GM18499 (cell line): ENCODE measurements around the gene MSH5.
"Not testable (repeated sequence)": the region's sequence is repeated elsewhere in the genome, so short reads cannot be mapped to it uniquely, and the experiment has no call there.

Experiments
- ATAC-seq: cut with Tn5 transposase; IDR thresholded peaks from one replicate; pipeline ENCODE4 v1.9.1; 2021; ENCODE audit warnings: moderate number of reproducible peaks; ENCODE audit not compliant: insufficient read depth, unreplicated experiment

Gene MSH5

DNA sequence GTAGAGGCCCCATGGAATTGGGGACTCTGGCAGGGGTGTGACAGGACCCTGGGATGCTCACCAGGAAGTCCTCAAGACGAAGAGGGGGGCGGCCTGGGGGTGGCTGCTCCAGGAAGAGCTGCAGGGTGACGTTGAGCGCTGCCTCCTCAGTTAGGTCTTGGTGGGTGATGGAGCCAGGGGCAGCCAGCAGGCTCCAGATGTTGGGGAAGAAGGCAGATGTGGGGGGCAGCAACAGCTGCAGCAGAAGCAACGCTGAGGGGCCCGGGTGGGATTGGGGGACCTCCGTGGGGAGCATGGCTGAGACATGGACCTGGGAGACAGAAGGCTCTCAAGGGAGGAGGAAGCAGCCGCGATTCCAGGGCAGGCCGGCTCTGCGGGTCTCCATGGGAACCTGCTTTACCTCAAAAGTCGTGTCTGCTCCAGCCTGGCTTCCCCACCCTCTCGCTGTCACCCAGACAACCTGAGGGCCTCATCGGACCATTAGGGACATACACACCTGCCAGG is 36.7 kb downstream of the MSH5 start:
- ATAC-seq = no peak

DNA sequence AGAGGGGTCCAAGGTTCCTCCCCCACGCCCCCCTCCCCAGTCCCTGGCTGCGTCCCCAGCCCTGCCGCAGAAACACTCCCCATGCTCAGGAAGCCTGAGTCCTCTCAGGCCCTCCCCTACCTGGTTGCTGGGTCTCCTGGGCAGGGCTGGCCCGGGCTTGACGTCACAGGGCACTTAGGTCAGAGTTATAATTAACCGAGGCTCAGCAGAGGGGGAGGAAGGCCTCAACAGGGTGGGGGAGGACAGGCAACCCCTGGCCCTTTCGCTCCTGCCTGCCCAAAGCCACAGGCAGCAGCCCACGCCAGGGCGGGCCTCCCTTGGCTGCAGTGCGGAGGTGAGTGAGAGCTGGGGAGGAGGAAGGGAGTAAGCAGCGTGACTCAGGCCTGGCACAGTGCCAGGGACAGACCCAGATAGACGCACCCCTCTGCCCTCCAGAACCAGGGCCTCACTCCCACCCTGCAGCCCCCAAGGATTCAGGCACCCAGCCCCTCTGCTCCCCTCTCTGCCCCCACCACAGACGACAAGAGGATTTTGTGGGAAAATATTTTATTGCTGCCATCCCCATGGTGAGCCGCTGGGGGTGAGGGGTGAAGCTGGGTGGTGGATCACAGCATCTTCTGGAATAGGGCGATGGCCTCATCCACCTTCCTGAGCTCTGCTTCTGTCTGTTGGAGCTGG is 37.3 kb downstream of the MSH5 start, which contains the start of gene VWA7:
TSS of gene VWA7 (minus strand) at position 340 of the 678 bp plus-strand sequence. CDS start 549 bp downstream, outside the sequence.
- ATAC-seq = no peak

DNA sequence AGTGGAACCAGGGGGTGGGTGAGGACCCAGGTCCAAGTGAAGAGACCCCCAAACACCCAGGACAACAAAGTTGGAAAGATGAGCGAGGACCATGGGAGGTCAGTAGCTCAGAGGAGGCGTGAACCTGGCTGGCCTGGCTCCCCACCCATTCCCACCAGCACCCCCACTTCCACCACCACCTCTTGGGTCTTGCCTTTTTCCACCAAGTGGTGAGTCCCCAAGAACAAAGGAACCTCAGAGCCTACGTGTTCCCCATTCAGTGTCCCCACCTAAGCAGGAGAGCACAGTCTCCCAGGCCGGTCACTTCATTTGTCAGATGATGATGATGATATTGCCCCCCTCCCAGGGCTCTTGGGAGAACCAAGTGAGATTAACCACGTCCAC is 37.9 kb downstream of the MSH5 start:
- ATAC-seq = no peak

DNA sequence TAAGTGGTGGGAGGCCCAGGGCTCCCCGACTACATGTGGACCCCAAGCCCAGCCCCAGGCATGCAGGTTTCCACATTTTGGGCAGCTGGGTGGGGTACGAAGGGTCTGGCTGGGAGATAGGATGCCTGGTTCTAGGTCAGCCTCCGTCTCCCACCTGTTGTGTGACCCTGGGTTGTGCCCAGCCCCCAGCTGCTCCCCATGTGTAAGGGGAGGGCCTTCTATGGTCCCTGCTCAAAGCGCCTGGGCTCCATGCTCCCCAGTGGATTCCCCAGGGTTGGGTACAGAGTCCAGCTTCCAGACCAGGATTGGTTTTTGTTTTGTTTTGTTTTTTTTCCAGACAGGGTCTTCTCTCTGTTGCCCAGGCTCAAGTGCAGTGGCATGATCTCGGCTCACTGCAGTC is 38.4 kb downstream of the MSH5 start:
- no peak for ATAC-seq

DNA sequence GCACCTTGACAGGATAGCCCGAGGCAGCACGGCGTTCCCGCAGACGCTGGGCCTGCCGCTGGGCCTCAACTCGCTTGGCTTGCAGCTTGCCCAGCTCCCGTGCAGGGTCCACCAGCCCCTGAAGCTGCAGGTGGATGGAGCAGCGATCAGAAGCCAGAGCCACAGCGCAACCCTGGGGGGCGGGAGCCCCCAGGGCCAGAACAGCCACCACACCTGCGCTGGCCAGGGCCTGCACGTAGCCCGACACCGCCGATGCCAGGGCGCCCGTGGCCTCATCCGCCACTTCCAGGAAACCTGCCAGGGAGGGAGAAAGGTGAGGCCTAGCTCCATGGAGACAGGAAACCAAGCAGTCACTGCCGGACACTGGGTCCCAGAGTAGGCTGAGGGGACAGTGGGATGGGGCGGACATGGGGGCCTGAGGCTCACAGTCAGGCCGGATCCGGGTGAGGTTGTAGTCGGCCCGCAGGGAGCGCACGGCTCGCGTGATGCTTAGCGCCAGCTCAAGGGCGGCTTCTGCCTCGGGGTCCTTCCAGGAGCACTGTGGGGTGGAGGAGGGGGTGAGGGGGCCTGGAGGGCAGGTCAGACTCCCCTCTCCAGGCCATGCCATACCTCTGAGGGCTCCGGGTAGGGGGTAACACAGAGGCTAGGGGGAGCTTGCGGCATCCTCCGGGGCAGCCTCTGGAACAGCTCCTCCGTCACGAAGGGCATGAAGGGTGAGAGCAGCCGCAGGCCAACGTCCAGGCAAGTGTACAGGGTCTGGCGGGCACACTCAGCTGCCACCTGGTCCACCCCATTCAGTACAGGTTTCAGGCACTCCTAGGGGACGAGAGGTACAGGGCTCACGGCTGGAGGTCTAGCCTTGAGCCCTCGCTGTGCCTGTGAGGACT is 39.4 kb downstream of the MSH5 start:
- ATAC-seq = no peak

DNA sequence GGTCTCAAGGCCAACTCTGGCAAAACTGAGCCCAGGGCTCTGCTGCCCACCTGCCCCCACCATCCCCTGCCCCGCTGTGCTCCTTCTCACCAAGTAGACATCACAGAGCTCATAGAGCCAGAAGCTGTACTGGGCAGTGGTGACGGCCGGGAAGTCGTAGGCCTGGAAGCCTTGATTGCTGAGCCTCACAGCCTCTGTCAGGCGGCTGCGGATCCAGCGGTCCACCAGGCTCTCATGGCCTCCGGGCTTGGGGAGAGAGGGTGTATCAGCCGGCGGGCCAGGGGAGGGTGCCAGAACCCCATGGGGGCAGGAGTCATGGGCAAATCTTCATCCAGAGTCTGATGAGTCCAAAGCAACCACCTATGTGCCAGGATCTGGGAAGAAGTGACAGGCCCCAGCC is 40.1 kb downstream of the MSH5 start:
- no peak for ATAC-seq

DNA sequence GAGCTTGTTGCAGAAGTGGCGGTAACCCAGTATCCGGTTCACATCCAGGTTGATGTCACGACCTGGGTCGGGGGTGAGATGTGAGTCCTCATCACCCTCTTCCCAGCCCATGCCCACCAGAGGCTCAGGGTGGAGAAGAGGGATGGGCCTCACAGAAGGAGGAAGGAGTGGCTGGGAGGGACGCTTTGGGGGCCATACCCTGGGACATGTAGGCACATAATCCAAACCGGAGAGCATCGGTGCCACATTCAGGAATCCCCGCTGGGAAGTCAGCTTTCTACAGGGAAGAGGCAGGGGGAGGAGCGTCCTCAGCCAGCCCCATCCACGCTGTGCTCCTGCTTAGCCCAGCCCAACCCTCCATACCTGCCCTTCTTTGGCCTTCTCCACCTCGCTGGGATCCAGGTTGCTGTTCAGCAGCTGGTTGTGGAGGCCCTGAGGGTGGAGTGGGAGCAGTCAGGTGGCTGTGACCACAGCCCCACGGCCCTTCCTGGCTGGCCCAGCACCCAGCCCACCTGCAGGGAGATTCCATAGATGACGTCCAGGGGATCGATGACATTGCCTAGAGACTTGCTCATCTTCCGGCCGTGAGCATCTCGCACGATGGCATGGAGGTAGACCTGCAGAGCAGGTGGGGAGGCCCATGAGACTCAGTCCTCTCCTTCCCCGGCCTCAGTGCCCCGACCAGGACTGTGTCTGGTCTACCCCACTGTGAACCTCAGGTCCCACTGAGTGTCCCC is 40.9 kb downstream of the MSH5 start:
- ATAC-seq = no peak

DNA sequence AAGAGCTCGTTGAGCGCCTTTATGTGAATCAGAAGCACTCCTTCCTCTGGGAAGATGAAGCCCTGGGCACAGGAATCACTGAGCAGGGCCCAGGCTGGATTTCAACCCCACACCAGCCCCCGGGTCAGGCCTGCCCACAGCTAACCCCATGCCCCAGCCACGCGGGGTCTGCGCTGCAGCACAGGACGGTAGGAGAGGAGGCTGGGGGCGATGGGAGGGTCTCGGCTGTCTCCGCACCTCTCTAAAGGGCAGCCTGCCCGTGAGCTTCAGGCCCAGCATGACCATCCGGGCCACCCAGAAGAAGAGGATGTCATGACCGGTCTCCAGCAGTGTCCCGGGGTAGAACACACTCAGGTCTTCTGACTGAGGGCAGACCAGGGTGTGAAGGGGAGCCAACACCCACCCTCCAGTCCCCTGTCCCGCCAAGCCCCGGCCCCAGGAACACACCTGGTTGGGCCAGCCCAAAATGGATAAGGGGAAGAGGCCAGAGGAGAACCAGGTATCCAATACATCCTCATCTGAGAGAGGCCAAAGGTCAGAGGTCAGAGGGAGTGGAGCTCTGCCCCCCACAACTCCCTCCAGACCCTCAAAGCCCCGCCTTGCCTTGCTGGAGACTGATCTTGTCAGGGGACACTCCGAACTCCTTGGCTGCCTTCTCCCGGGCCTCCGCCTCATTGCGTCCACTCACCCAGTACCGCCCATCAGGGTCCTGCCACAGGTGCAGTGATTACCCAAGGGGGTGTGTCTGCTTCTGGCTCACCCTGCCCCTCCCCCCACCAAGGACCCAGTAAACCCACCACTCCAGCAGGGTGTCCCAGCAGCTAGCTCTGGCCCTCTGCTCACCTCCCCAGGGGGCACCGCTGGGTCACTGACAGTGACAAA is 41.7 kb downstream of the MSH5 start:
- no peak for ATAC-seq

DNA sequence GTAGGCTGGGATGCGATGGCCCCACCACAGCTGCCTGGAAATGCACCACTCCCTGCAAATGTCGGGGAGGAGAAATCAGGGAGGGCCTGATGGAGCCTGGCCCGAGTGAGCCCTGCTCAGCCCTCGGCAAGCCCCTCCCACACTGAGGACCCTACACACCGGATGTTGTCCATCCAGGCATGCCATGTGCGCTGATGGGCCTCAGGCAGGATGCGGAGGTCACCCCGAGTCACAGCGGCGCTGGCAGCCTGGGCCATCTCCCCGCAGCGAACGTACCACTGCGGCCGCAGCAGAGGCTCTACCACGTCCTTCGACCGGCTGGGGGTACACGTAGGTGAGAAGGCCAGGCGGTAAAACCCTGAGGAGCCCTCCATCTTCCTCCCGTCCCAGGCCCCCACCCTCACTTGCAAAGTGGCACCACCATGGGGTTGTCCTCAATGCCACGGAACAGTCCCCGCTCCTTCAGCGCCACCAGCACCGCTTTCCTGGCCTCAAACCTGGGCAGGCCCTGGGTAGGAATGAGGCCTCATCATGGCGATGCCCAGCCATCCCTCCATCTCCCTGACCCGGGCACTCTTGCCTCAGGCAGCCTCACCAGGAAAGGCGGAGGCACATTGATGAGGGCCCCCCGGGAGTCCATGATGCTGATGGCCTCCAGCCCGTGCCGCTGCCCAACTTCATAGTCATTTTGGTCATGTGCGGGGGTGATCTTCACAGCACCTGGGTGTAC is 42.5 kb downstream of the MSH5 start:
- ATAC-seq = no peak

DNA sequence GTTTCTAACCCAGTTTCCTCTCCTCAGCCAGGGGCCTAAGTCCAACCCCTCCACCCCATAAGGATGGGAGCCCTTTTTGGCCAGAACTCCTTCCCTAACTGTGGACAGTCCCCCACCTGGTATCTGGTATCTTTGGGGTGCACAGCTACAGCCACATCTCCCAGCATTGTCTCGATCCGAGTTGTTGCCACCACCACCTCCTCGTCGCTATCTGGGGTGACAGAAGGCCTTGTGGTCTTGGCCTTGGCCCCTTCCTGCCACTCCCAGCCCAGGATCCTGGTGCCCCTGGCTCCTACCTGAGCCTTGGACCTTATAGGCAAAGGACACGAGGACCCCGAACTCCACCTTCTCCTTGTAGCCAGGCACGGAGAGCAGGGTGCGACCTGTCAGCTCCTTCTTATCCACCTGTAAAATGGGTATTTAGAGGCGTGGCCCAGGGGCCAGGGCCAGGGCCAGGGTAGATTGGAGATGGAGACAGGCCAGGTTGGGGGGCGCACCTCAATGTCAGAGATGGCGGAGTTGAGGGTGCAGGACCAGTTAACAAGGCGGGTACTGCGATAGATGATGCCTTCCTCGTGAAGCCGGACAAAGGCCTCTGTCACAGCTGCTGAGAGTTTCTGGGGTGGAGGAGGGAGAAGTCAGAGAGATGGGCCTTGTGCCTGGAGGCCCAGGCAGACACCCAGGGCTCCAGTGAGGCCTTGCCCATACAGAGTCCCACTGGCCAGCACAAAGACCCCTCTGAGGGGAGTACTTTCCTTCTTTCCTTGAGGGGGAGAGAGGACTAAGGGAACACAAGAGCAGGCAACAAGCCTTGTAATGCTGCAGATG is 44.5 kb downstream of the MSH5 start:
- ATAC-seq = no peak

DNA sequence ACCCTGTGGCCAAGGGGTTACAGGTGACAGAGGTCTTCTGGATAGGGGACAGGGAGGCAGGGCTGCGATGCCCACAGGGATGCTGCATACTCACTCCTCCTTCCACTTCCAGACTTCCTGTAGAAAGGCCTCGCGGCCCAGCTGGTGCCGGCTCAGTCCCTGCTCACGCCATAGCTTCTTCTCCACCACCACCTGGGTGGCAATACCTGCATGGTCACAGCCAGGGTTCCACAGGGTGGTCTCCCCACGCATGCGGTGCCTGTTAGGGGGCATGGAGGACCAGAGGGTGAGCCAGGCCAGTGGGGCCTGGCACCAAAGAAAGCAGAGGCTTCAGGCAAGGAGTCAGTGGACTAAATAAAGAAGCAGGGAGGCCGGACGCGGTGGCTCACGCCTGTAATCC is 45.7 kb downstream of the MSH5 start:
- no peak for ATAC-seq

DNA sequence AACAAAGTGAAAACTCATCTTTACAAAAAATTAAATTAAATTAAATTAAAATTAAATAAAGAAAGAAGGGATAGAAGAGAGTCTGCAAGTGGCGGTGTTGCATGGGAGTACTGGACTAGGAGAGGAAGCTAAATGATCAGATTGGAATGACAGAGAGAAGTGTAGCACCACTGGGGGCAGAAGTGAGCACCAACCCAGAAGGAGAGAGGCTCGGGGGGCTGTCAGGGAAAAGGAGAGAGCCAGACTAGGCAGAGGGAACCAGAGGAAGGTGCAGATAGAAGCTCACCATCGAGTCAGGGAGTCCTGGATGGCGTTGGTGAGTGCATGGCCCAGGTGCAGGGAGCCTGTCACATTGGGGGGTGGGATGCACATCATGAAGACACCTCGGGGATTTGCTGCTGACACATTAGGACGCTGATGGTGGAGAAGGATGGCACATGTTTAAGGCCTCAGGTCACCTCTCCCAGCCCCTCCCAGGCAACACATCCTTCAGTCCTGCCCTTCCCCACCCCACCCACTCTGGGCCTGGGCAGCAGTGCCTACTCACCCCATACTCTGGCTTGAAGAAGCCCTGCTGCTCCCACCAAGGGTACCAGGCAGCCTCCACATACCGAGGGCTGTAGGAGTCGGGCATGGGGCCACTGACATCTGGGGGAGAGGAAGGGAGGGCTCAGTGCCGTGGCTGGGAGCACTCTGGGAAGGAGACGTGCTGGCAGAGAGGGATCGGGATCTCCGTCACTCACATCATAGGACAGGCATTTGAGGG is 51.7 kb downstream of the MSH5 start:
- ATAC-seq = no peak

DNA sequence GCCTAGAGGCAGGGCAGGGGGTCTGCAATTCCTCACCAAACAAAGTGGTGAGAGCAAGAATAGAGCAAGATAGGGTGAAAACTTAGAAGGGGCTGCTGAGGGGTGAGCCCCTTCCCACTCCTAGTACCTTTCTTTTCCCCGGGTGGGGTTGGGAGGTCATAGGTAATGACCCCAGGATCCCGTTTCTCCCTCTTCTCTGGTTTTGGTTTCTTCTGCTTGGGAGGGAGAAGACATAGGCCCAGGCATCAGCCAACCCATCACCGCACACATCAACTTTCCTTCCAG is 52.2 kb downstream of the MSH5 start:
- ATAC-seq = no peak

DNA sequence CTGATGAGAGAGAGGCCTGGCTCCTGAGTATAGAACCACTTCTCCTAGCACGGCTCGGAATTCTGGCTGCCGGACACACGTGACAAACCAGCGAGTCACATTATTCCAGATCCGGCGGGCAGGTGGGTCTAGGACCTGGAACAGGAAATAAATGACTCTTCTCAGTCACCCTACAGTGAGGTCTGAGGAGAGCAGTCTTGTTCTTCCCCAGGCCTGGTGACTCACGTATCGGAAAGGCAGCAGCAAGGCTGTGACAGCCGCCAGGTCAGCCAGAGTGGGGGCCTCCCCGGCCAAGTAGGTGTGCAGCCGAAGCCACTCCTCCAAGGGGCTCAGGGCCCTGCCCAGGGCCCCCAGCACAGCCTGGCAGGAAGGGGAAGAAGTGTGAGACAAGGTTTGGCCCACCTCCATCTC is 53.0 kb downstream of the MSH5 start:
- ATAC-seq = no peak

DNA sequence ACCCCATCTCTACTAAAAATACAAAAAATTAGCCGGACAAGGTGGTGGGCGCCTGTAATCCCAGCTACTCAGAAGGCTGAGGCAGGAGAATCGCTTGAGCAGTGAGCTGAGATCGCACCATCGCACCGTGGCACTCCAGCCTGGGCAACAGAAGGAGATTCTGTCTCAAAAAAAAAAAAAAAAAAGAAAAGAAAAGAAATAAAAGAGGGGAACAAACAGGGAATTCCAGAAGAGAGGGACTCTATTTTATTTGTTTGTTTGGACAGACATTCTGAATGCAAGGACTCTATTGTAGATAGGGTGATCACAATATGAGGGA is 54.1 kb downstream of the MSH5 start:
- not testable (repeated sequence) for ATAC-seq

DNA sequence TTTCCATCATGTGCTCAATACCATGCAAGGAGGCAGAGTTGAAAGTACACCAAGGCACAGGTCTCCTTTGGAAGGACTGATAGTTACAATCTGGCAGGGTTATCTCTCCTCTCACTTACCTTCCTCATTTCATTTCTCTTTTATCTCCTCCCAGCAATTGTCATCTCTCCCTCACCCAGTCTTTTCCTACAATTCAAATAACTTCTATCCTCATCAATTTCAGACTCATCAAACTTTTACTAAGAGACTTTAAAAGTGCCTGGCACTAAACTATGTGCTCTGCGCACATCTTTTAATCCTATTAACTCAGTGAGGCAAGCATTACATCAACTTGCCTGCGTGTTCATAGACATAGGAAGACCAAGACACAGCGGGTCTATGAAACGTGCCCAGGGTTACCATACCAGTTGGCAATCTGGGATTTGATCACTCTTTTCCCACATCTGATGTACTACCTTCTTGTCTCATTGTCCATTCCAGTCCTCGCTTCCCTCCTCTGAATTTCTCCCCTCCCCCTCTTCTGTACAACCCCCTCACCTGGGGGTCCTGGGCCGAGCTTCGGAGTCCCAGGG is 54.6 kb downstream of the MSH5 start:
- no peak for ATAC-seq

DNA sequence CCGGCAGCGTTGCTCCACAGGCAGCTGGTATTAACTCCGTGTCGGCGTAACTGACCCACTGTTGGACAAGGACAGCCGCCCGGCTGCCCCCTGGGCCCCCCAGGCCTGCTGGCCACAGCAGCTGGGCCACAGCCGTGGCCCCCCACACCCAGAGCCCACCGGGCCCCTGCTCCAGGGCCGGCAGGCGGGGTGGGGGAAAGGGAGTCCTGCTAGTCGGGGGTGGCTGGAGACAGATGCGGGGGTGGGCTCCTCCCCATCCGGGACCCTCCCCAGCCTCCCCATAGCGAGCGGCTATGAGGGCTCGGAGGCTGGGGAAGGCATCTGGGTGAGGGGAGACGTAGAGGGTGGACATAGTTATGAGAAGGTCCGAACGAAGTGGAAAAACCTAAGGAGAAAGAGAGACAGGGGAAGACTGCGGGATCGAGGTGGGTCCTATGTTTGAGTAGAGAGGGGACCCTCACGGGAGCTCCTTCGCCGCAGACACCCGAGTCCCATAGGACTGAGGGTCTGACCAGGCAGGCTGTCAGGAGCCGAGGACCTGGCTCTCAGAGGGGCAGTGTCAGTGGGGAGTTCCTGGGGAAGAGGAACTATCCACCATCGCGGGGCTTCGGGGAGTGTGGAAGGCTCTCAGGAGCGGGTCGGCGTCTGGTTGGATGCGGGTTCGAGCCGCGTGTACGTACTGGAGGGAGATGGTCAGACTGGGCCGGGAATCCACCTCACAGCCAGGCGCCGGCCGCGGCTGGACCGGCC is 55.2 kb downstream of the MSH5 start:
- ATAC-seq = no peak
